ENCODE data around the gene PDK2.

PDK2 gene

DNA sequence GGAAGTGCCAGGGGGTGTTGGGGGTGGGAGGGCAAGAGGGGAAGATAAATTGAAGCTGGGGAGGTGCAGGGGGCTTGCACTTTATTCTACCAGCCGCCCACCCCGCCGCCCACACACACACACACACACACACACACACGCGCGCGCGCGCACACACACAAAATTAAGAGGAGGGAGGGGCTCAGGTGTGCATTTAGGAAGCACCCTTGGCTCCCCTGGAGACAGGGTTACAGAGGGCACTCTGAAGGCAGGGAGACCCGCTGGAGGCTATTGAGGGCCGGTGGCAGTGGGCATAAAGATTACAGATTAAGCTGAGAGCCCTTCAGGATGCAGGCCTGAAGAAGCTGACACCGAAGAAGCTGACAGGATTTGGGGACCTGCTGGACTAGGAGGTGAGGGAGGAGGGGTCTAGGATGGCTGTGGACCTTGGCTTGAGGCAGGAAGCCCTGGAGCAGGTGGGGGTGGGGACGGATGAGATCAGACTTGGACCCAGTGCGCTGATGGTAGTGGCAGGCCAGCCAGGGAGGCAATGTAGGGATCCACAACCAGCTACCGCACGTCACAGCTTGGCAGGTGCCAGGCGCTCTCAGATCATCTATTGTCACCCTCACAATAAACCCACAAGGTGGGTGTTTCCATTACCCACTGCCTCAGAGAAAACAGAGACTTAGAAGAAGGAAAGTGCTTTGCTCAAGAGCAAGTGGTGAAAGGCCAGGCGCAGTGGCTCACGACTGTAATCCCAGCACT lies 35.6 kb downstream of the PDK2 start:
- TF ChIP-seq CREB1 (IDR thresholded peaks at IDR 0.05; ENCODE audit: low read depth) (no peak), TAF1 (IDR thresholded peaks at IDR 0.05; ENCODE audit: low read depth) (no peak), RAD21 (IDR thresholded peaks at IDR 0.05; ENCODE audit: low read depth) (no peak), ZBTB7A (IDR thresholded peaks at IDR 0.05; ENCODE audit: low read depth) (no peak), EP300 (IDR thresholded peaks at IDR 0.05; ENCODE audit: borderline replicate concordance) (no peak), CEBPB (IDR thresholded peaks at IDR 0.05) (no peak)
- TF ChIP-seq, protein P1, sequence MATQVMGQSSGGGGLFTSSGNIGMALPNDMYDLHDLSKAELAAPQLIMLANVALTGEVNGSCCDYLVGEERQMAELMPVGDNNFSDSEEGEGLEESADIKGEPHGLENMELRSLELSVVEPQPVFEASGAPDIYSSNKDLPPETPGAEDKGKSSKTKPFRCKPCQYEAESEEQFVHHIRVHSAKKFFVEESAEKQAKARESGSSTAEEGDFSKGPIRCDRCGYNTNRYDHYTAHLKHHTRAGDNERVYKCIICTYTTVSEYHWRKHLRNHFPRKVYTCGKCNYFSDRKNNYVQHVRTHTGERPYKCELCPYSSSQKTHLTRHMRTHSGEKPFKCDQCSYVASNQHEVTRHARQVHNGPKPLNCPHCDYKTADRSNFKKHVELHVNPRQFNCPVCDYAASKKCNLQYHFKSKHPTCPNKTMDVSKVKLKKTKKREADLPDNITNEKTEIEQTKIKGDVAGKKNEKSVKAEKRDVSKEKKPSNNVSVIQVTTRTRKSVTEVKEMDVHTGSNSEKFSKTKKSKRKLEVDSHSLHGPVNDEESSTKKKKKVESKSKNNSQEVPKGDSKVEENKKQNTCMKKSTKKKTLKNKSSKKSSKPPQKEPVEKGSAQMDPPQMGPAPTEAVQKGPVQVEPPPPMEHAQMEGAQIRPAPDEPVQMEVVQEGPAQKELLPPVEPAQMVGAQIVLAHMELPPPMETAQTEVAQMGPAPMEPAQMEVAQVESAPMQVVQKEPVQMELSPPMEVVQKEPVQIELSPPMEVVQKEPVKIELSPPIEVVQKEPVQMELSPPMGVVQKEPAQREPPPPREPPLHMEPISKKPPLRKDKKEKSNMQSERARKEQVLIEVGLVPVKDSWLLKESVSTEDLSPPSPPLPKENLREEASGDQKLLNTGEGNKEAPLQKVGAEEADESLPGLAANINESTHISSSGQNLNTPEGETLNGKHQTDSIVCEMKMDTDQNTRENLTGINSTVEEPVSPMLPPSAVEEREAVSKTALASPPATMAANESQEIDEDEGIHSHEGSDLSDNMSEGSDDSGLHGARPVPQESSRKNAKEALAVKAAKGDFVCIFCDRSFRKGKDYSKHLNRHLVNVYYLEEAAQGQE (IDR thresholded peaks at IDR 0.05; ENCODE audit: low read depth) = no peak
- TF ChIP-seq, protein P2, sequence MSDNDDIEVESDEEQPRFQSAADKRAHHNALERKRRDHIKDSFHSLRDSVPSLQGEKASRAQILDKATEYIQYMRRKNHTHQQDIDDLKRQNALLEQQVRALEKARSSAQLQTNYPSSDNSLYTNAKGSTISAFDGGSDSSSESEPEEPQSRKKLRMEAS (IDR thresholded peaks at IDR 0.05) = no peak

DNA sequence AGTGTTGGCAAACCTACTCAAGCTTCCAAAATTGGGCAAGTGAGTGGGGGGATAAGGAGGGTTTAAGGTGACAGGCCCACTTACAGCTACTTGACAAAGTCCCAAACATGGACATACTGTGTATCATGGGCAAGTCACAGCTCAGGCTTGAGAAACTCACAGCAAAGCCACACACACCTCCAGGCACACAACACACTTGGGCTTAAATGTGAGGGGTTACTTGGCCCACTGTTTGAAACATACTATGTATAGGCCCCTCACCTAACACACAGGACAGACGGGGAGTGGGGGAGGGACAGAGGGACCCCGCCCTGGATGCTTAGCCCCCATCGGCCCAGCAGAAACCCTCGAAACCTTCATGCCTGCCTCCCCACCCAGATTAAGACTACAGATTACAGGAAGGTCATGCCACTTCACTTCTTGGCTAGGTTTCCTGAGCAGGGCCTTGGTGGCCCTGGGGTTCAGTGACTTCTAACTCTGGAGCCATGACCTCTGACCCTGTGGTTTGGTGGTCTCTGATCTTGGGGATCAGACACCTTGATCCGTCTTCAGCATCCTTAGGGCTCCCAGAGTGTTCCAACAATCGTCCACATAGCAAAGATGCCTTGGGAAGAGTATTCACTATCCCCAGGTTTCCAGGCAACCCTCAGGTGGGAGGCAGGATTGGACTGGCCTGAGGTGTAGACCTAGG lies 37.1 kb downstream of the PDK2 start:
- TF ChIP-seq, protein P1 (IDR thresholded peaks at IDR 0.05; ENCODE audit: low read depth) = no peak
- TF ChIP-seq, protein P3, sequence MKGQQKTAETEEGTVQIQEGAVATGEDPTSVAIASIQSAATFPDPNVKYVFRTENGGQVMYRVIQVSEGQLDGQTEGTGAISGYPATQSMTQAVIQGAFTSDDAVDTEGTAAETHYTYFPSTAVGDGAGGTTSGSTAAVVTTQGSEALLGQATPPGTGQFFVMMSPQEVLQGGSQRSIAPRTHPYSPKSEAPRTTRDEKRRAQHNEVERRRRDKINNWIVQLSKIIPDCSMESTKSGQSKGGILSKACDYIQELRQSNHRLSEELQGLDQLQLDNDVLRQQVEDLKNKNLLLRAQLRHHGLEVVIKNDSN (IDR thresholded peaks at IDR 0.05) = no peak
- TF ChIP-seq TAF1 (IDR thresholded peaks at IDR 0.05; ENCODE audit: low read depth) = no peak
- TF ChIP-seq, protein P2 (IDR thresholded peaks at IDR 0.05) = no peak
- TF ChIP-seq TEAD4 (IDR thresholded peaks at IDR 0.05) = no peak

DNA sequence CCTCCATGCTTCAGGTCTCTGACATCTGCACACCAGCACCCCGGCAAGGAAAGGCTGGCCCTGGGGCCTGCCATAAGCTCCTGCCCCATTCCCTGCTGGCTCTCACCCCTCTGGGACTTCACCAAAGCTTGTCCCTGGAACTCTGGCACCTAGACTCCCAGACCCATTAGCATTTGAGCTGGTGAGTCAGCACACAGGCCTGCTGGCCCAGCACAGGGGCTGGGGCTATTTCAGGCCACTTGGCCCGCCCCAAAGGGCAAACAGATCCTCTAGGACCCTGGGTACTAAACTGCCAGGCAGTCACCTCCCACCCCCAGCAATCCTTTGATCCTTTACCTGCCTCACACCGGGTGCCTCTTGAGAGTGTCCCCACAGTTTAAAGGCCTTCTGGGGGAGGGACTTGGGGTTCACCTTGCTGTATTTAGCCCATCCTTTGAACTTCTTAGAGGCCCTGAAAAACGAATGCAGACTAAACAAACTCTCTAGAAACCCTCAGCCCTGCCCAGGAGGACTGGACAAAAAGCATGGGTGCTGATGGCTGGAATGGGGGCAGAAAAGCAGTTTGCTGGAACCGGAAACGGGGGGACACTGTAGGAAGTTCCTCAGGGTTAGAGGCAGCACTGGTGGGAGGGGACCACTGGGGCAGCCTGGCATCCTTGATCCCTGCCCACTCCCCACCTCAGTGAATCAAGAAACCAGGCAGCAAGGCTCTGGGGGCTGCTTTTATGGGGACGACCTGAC lies 38.0 kb downstream of the PDK2 start:
- TF ChIP-seq EGR1 (IDR thresholded peaks at IDR 0.05) = no peak

DNA sequence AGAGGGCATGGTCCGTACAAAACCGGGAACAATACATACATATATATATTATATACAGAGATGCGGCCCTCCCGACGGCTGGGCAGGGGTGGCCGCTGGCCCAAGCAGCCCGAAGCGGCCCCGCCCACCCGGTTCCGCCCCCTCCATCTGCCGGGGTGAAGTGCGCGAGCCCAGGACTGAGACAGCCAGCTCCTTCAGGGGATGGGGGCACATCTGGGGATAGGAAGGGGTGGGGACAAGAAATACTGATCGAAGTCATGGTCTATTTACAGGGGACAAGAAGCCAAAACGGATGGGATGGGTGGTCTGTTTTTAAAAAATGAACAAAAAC lies 38.6 kb downstream of the PDK2 start:
- TF ChIP-seq, protein P3 (IDR thresholded peaks at IDR 0.05) = no peak
- TF ChIP-seq ZBTB7A (IDR thresholded peaks at IDR 0.05; ENCODE audit: low read depth) (no peak), TCF12 (IDR thresholded peaks at IDR 0.05; ENCODE audit: low read depth) (no peak), CREB1 (IDR thresholded peaks at IDR 0.05; ENCODE audit: low read depth) (no peak), TAF1 (IDR thresholded peaks at IDR 0.05; ENCODE audit: low read depth) (no peak), FOXM1 (IDR thresholded peaks at IDR 0.05; ENCODE audit: borderline replicate concordance, low read depth) (no peak)
- TF ChIP-seq, protein P2 (IDR thresholded peaks at IDR 0.05) = no peak

DNA sequence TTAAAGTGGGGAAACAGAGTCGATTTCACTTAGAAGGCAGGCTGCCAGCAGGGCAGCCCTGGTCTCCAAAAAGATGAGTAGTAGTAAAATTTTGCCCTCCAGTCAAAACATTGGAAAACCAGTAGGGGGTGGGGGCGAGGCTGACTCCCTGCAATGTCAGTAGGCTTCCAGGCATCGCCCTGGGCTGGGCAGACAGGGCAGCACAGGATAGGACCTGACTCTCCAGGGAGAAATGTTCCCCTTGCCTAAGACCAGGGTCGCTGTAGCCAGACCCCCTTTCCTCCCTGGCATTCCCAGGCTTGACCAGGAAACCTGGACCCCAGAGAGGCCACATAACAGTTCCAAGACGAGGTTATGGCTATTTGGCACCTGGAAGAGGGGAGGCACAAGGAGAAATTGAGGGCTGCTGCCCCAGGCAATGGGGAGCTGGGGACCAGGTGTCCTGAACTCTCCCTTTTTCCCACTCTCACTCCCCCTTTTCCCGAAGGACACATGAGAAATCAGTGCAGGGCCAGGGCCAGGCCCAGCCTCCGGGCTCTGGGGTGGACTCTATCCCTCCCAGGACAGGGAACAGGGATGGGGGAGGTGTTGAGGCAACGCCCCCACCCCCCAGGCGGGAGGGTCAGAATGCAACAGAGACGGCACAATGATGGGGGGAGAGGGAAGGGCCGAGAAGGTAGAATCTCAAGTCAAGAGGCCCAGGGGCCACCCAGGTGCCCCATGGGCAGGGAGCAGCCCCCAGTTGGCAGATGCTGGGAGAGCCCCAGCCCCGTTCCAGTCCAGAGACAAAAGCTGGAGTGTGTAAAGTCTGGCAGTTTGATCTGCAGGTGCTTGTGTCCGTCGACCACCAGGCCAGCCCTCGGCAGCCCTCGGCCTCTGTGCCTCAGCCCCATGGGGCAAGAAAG lies 39.3 kb downstream of the PDK2 start:
- TF ChIP-seq YY1 (IDR thresholded peaks at IDR 0.05; ENCODE audit: low read depth) = no peak
- TF ChIP-seq, protein P2 (IDR thresholded peaks at IDR 0.05) = no peak
- TF ChIP-seq CREB1 (IDR thresholded peaks at IDR 0.05; ENCODE audit: low read depth) = no peak
- no peak for TF ChIP-seq EP300 (IDR thresholded peaks at IDR 0.05; ENCODE audit: borderline replicate concordance)
- no peak for TF ChIP-seq NFIC (IDR thresholded peaks at IDR 0.05)
- no peak for TF ChIP-seq FOXM1 (IDR thresholded peaks at IDR 0.05; ENCODE audit: borderline replicate concordance, low read depth)
- no peak for TF ChIP-seq CEBPB (IDR thresholded peaks at IDR 0.05)
- TF ChIP-seq EGR1 (IDR thresholded peaks at IDR 0.05) = no peak
- TF ChIP-seq, protein P1 (IDR thresholded peaks at IDR 0.05; ENCODE audit: low read depth) = no peak
- TF ChIP-seq TAF1 (IDR thresholded peaks at IDR 0.05; ENCODE audit: low read depth) = no peak
- no peak for TF ChIP-seq ZBTB7A (IDR thresholded peaks at IDR 0.05; ENCODE audit: low read depth)
- TF ChIP-seq RAD21 (IDR thresholded peaks at IDR 0.05; ENCODE audit: low read depth) = no peak
- TF ChIP-seq, protein P3 (IDR thresholded peaks at IDR 0.05) = no peak
- TF ChIP-seq TCF12 (IDR thresholded peaks at IDR 0.05; ENCODE audit: low read depth) = no peak
- TF ChIP-seq TEAD4 (IDR thresholded peaks at IDR 0.05) = no peak

All from Ishikawa (cell line).